SHP77 treated with DMSO at 0.1 percent for 48 hours (cell line): ENCODE measurements around the gene ARRB2.
"Not testable (repeated sequence)": the region's sequence is repeated elsewhere in the genome, so short reads cannot be mapped to it uniquely, and the experiment has no call there.

ENCODE experiments used
- DNase-seq: peaks from one replicate; lab custom pipeline; 2025; lab: John Stamatoyannopoulos, UW

ARRB2 gene

GRCh38 chr17:4701116-4701515 lies 9.3 kb upstream of the ARRB2 start:
- DNase-seq: no peak

- DNase-seq: no peak
These were observed 7.1 kb upstream of the ARRB2 start for GRCh38 chr17:4703330-4703691.

- DNase-seq: not testable (repeated sequence)
These were observed 5.9 kb upstream of the ARRB2 start for GRCh38 chr17:4704574-4704907.

GRCh38 chr17:4704991-4705390 lies 5.4 kb upstream of the ARRB2 start:
- no peak for DNase-seq

GRCh38 chr17:4706121-4706520 lies 4.3 kb upstream of the ARRB2 start:
- no peak for DNase-seq

GRCh38 chr17:4708436-4708835 lies 2.0 kb upstream of the ARRB2 start:
- peak; percentile 75 for DNase-seq

- DNase-seq: no peak
These were observed 532 bp downstream of the ARRB2 start for GRCh38 chr17:4710693-4711634.

- no peak for DNase-seq
These were observed 1.3 kb downstream of the ARRB2 start for GRCh38 chr17:4711661-4712181.

- DNase-seq: no peak
These were observed 2.1 kb downstream of the ARRB2 start for GRCh38 chr17:4712526-4712925.

GRCh38 chr17:4714340-4715062 lies 4.1 kb downstream of the ARRB2 start:
- DNase-seq: not testable (repeated sequence)

GRCh38 chr17:4715063-4715744 lies 4.8 kb downstream of the ARRB2 start:
- no peak for DNase-seq

- DNase-seq: no peak
These were observed 5.6 kb downstream of the ARRB2 start for GRCh38 chr17:4716081-4716480.

- no peak for DNase-seq
These were observed 7.4 kb downstream of the ARRB2 start for GRCh38 chr17:4717791-4718190.

GRCh38 chr17:4718276-4718675 lies 7.8 kb downstream of the ARRB2 start:
- no peak for DNase-seq

GRCh38 chr17:4719146-4719545 lies 8.7 kb downstream of the ARRB2 start:
- no peak for DNase-seq

GRCh38 chr17:4719684-4720221 lies 9.3 kb downstream of the ARRB2 start:
- peak; percentile 47 for DNase-seq

- DNase-seq: no peak
These were observed 10.4 kb downstream of the ARRB2 start for GRCh38 chr17:4720787-4721186.

GRCh38 chr17:4721203-4722135 lies 11.0 kb downstream of the ARRB2 start:
- peak; percentile 65 for DNase-seq

GRCh38 chr17:4722678-4723240 lies 12.3 kb downstream of the ARRB2 start:
- no peak for DNase-seq

GRCh38 chr17:4724650-4725049 lies 14.2 kb downstream of the ARRB2 start:
- no peak for DNase-seq
